ENCODE data around the gene FGD3. TPM values are rescaled to one million over a fixed set of nuclear protein-coding genes. Genes with fewer than 3 reads are reported as not detected.

Gene FGD3
- total and polyA plus RNA-seq, 2 donors, result 5.8 to 7.4 TPM

DNA sequence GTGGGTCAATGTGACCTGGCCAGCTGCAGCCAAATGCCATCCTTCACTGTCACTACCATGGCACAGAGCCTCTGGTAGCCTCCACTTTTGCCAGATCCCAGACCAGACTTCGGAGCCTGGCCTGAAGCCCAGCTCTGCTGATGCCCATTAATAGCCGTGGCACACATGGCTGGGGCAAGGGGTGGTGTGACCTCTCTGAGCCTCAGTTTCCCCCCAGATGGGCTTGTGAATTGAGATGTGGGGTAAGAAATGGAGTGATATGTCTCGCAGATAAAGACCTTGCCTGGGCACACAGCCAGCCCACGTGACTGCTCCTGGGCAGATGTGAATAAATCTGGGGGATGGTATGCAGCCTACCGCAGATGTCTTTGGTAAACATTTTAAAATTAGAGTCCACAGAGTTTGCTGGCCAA is 125.1 kb downstream of the FGD3 start:
- no peak overlapping the region for H3K27ac ChIP-seq (ENCODE audit: low read depth)

DNA sequence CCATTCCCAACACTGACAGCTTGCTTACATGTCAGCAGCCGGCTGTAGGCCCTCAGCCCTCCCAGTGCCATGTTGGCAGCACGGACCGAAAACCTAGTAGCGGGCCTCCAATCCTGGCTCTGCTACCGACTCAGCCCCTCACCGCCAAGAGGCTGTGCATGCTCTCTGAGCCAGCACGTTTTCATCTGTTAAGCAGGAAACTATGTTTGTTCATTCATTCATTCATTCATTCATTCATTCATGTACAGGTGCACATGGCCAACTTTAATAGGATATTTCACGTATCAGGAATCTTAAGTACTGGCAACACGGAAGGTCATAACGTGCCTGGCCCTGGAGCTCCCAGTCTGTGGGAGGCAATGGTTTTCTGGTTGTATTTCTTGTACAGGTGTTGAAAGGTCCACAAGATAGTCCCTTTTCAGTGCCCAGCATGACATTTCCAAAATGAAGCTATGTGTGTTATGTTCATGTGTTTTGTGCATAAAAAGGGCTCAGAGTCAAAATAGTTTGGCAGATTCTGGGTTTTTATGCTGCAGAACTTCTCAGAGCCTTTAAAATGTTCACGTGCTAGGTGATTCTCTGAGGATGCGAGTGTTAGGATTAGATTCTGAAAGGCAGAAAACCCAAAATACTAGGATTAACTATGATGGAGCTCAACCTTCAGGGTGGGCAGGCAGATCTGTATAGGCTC is 128.9 kb downstream of the FGD3 start:
- no peaks in the 10 kb centered on the region for H3K36me3 ChIP-seq (ENCODE audit: insufficient read depth)
- H3K4me3 ChIP-seq (ENCODE audit: low read depth, low read length), result no peak overlapping the region
- no peak overlapping the region for H3K27ac ChIP-seq (ENCODE audit: low read depth)
- DNase-seq (ENCODE audit: extremely low spot score), result no peak
- no peaks in the 10 kb centered on the region for H3K4me1 ChIP-seq (ENCODE audit: insufficient read depth)
- 87% methylated on average over 12 of the region's 12 CpGs for WGBS

More for the DNA sequence above, 125.1 kb downstream of the FGD3 start:
- Histone ChIP-seq H3K4me3 (ENCODE audit: low read depth, low read length) (no peak overlapping the region), H3K4me1 (ENCODE audit: insufficient read depth) (no peaks in the 10 kb centered on the region), H3K36me3 (ENCODE audit: insufficient read depth) (no peaks in the 10 kb centered on the region)
- DNase-seq (ENCODE audit: extremely low spot score), result no peak
- 17% methylated on average over 5 of the region's 5 CpGs for WGBS

DNA sequence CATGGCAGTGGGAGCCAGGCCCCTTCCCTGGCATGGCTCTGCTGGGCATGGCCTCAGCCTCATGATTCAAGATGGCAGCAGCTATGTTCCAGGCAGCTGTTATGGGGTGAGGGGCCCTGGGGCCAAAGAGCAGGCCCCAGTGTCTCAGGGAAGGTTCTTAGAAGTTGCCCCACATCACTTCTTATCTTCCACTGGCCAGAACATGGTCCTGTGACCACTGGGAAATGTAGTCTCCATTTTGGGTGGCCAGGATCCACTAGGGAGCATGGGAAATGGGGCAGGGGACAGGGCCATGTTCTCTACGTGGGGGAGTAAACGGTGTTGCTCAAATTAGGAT is 129.4 kb downstream of the FGD3 start:
- no peaks in the 10 kb centered on the region for H3K36me3 ChIP-seq (ENCODE audit: insufficient read depth)
- WGBS, result 98% methylated on average over 2 of the region's 2 CpGs
- no peaks in the 10 kb centered on the region for H3K4me1 ChIP-seq (ENCODE audit: insufficient read depth)
- no peak overlapping the region for H3K4me3 ChIP-seq (ENCODE audit: low read depth, low read length)
- DNase-seq (ENCODE audit: extremely low spot score), result no peak
- no peak overlapping the region for H3K27ac ChIP-seq (ENCODE audit: low read depth)

DNA sequence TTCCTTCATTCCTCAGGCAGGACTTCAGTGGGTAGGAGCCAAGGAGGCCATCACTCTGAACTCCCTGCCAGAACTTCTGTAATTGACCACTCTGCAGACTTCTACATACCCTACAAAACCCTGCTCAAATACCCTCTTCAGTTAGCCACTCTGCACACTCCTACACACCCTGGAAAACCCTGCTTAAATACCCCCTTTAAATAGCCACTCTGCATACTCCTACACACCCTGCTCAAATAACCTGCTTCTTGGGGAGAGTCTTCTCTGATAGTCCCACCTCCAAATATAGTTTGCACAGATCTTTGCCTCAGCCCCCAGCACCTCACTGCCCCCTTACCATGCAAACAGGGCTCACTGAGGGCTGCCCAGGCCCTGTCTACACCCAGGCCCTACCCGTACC is 130.0 kb downstream of the FGD3 start:
- Histone ChIP-seq H3K4me1 (ENCODE audit: insufficient read depth) (no peaks in the 10 kb centered on the region), H3K27ac (ENCODE audit: low read depth) (no peak overlapping the region), H3K4me3 (ENCODE audit: low read depth, low read length) (no peak overlapping the region), H3K36me3 (ENCODE audit: insufficient read depth) (no peaks in the 10 kb centered on the region)
- DNase-seq (ENCODE audit: extremely low spot score), result no peak
- 96% methylated on average over 1 of the region's 1 CpG for WGBS

DNA sequence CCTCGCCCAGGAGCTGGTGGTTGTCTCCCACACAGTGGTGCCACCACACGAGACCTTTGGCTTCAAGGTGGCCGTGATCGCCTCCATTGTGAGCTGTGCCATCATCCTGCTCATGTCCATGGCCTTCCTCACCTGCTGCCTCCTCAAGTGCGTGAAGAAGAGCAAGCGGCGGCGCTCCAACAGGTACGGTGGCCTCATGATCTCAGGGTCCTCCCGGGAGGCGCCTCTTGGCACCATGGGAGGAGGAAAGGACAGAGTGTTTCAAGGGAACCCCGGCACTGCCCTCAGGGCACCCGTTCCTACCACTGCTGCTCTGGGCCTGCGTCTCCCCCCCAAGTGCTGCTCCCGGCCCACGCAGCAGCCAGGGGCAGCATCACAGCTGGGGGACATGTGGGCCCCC is 130.5 kb downstream of the FGD3 start:
- no peaks in the 10 kb centered on the region for H3K4me1 ChIP-seq (ENCODE audit: insufficient read depth)
- no peak overlapping the region for H3K4me3 ChIP-seq (ENCODE audit: low read depth, low read length)
- DNase-seq (ENCODE audit: extremely low spot score), result no peak
- H3K27ac ChIP-seq (ENCODE audit: low read depth), result no peak overlapping the region
- WGBS, result 96% methylated on average over 16 of the region's 16 CpGs
- no peaks in the 10 kb centered on the region for H3K36me3 ChIP-seq (ENCODE audit: insufficient read depth)

DNA sequence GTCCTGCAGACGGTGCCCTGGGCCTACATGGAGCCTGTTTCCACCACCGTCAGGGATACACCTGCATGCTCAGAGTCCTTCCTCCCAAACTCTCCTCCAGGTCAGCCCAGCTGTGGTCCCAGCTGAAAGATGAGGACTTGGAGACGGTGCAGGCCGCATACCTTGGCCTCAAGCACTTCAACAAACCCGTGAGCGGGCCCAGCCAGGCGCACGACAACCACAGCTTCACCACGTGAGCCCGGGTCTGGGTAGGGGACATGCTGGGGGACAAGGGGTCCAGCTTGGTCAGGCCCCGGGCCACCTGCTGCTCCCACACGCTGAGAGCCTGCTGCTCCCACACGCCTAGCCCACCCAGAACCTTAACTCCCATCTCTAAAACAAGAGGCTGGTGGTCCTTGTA is 132.0 kb downstream of the FGD3 start:
- Histone ChIP-seq H3K4me1 (ENCODE audit: insufficient read depth) (no peaks in the 10 kb centered on the region), H3K36me3 (ENCODE audit: insufficient read depth) (no peaks in the 10 kb centered on the region), H3K27ac (ENCODE audit: low read depth) (no peak overlapping the region), H3K4me3 (ENCODE audit: low read depth, low read length) (no peak overlapping the region)
- DNase-seq (ENCODE audit: extremely low spot score), result no peak
- 90% methylated on average over 13 of the region's 13 CpGs for whole genome bisulfite sequencing

DNA sequence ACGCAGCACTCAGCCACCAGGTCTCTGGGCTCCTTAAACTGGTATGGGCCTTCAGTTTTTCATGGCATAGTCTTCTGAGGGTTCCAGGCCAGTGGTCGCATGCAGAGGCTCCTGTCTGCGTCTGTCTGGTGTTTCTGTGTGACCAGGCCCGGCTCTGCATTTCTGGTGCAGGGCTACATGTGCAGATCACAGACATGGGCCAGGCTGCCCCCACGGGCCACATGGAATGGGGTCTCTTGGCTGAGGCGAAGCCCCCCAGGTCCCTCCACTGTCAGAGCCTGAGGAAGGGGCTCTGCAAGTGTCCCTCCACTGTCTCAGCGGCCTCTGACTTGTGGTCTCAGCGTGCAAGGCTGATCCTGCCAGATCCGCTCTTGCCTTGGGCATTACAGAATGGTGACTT is 133.1 kb downstream of the FGD3 start:
- DNase-seq (ENCODE audit: extremely low spot score), result no peak
- no peaks in the 10 kb centered on the region for H3K4me1 ChIP-seq (ENCODE audit: insufficient read depth)
- H3K27ac ChIP-seq (ENCODE audit: low read depth), result no peak overlapping the region
- no peak overlapping the region for H3K4me3 ChIP-seq (ENCODE audit: low read depth, low read length)
- no peaks in the 10 kb centered on the region for H3K36me3 ChIP-seq (ENCODE audit: insufficient read depth)
- WGBS, result 89% methylated on average over 9 of the region's 9 CpGs

DNA sequence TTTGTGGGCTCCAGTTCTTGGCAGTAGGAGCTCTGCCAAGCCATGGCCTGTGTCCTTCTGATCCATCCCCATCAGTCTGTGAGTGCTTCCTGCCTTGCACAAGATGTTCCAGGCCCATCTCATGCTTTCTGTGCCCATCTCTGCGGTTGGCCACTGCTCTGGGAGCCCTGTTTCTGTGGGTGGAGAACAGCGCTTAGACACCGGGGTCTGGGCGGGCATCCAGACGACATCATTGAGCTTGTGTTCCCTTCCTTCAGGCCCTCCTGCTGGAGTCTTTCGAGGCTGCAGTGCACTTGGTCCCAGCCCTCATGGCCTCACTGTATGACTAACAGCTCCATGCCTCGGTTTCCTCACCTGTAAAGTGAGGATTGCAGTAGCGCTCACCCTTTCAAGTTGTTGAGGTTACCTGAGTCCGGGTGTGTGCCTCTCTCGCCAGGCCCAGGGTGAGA is 133.8 kb downstream of the FGD3 start:
- no peak overlapping the region for H3K27ac ChIP-seq (ENCODE audit: low read depth)
- no peak overlapping the region for H3K4me3 ChIP-seq (ENCODE audit: low read depth, low read length)
- WGBS, result 86% methylated on average over 10 of the region's 10 CpGs
- H3K36me3 ChIP-seq (ENCODE audit: insufficient read depth), result no peaks in the 10 kb centered on the region
- H3K4me1 ChIP-seq (ENCODE audit: insufficient read depth), result no peaks in the 10 kb centered on the region
- DNase-seq (ENCODE audit: extremely low spot score), result no peak

DNA sequence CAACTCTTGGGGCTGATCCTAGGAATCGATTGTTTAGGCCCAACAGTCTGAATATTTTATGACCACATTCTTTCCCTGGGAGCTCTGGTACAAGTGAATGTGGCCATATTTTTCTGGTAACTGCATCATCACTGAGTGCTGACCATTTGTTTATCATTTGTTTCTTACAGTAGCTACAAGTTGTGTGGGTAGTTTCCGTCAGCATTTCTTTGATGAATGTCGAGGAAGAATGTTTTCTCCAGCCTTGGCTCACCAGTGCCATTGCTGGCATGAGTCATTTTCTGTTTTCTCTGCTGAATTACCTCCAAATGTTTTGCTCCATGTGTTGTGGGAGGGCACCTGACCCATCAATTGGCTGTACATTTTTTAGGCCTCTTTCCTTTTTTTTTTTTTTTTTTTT is 134.6 kb downstream of the FGD3 start:
- Histone ChIP-seq H3K27ac (ENCODE audit: low read depth) (no peak overlapping the region), H3K36me3 (ENCODE audit: insufficient read depth) (no peaks in the 10 kb centered on the region), H3K4me3 (ENCODE audit: low read depth, low read length) (no peak overlapping the region), H3K4me1 (ENCODE audit: insufficient read depth) (no peaks in the 10 kb centered on the region)
- 60% methylated on average over 3 of the region's 3 CpGs for WGBS
- DNase-seq (ENCODE audit: extremely low spot score), result no peak

DNA sequence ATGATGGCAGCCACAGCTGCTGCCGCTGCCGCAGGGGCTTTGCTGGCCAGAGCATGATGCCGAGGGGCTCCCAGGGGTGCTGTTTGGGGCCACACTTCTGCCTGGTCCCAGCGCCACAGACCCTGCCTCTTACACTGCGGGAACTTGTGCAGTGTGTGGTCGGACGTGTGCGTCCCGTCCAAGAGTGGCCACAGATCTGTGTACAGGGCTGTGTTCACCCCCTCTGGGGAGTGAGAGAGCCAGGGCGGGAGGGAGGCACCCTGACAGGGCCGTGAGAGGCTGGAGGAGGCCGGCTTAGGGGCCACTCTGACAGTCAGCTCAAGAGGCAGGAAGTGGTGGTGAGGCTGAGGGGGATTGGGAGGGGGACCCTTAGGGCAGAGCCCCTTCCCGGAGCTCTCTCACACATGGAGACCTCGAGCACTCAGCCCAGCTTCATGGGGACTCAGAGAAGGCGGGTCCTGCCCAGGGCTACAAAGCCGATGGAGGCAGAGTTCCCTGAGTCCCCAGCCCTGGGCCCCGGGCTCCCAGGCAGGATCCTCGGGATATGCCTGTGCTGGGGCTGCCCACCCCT is 135.6 kb downstream of the FGD3 start:
- H3K4me3 ChIP-seq (ENCODE audit: low read depth, low read length), result no peak overlapping the region
- no peaks in the 10 kb centered on the region for H3K4me1 ChIP-seq (ENCODE audit: insufficient read depth)
- no peak for DNase-seq (ENCODE audit: extremely low spot score)
- no peak overlapping the region for H3K27ac ChIP-seq (ENCODE audit: low read depth)
- WGBS, result 57% methylated on average over 18 of the region's 18 CpGs
- H3K36me3 ChIP-seq (ENCODE audit: insufficient read depth), result no peaks in the 10 kb centered on the region

DNA sequence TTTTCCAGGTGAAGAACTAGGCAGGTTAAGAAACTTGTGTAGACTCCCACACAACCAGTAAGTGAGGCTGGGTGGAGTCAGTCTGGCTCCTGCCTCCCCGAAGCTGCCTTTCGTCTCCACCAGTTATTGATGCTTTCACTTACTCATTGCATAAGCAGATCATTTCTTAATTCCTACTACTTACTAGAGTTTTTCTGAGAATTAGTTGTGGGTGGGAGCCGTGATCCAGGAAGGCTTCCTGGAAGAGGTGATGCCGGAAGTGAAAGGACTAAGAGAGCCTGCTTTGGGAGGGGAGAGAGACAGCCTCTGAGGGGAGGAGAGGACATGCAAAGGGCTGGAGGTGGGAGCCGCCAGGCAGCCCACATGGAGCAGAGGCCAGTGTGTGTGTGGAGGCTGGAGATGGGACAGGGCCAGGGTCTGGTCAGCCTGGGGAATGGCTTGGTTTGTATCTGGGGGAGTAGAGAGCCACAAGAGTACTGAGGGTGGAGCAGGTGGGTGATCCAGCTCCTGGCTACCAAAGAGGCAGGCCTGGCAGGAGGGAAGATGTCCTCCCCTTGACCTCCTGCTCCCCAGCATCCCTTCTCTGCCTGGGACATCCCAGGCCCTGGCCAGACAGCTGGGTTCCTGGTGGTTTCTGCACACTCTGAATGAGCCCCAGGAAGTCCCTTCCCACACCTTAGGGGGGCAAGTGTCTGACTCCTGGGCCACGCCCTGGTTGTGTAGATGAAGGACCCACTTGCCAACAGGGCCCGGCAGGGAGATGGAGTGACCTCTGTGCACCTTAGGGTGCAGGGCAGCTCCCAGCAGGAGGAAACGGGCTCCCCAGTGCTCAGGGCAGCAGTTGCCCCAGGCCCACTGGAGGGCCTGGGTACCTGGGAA is 136.5 kb downstream of the FGD3 start:
- 85% methylated on average over 8 of the region's 8 CpGs for WGBS
- H3K4me3 ChIP-seq (ENCODE audit: low read depth, low read length), result no peak overlapping the region
- no peak for DNase-seq (ENCODE audit: extremely low spot score)
- H3K4me1 ChIP-seq (ENCODE audit: insufficient read depth), result no peaks in the 10 kb centered on the region
- H3K27ac ChIP-seq (ENCODE audit: low read depth), result no peak overlapping the region
- no peaks in the 10 kb centered on the region for H3K36me3 ChIP-seq (ENCODE audit: insufficient read depth)

DNA sequence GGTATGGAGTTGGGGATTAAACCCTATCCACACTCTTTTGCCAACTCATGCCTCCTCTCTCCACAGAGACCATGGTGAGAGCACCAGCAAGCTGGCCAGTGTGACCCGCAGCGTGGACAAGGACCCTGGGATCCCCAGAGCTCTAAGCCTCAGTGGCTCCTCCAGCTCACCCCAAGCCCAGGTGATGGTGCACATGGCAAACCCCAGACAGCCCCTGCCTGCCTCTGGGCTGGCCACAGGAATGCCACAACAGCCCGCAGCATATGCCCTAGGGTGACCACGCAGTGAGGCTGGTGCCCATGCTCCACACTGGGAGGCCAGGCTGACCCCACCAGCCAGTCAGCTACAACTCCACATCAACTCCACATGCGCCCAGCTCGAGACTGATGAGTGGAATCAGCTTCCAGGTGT is 137.2 kb downstream of the FGD3 start:
- no peak for DNase-seq (ENCODE audit: extremely low spot score)
- Histone ChIP-seq H3K4me3 (ENCODE audit: low read depth, low read length) (no peak overlapping the region), H3K4me1 (ENCODE audit: insufficient read depth) (no peaks in the 10 kb centered on the region), H3K36me3 (ENCODE audit: insufficient read depth) (no peaks in the 10 kb centered on the region), H3K27ac (ENCODE audit: low read depth) (no peak overlapping the region)
- WGBS, result 95% methylated on average over 6 of the region's 6 CpGs

DNA sequence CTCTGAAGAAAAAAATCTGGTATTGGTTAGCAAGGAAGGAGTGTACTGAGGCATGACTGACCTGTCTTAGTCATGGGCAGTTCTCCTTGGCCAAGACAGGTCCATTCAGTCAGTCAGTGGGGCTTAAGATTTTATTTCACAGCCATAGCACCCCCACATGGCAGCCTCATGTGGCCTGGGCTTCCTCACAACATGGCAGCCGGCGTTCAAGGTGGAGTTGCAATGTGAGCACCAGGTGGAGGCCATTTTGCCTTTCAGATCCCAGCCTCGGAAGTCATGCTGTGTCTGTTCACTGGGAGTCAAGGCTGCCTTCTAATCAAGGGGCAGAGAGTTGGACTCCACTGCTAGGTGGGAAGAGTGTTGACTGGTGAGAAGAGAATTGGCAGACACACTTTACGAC is 138.4 kb downstream of the FGD3 start:
- no peak for DNase-seq (ENCODE audit: extremely low spot score)
- WGBS, result 97% methylated on average over 4 of the region's 4 CpGs
- Histone ChIP-seq H3K4me3 (ENCODE audit: low read depth, low read length) (no peak overlapping the region), H3K36me3 (ENCODE audit: insufficient read depth) (no peaks in the 10 kb centered on the region), H3K27ac (ENCODE audit: low read depth) (no peak overlapping the region), H3K4me1 (ENCODE audit: insufficient read depth) (no peaks in the 10 kb centered on the region)
